GM12864 (cell line): ENCODE measurements around the gene GNA14.

Experiments used
- DNase-seq: peaks from one replicate; pipeline ENCODE4 v3.0.0-alpha.2; 2011; ENCODE audit warnings: low read depth
- H3K4me3 ChIP-seq: 2 replicates; pipeline ENCODE4 v1.5.1; 2011; ENCODE audit warnings: mild to moderate bottlenecking, low read depth, low read length, control low read depth
- CTCF ChIP-seq: IDR thresholded peaks from 2 replicates; pipeline ENCODE4 v1.5.1; 2011; ENCODE audit warnings: low read depth, mild to moderate bottlenecking, moderate library complexity, low read length, control low read depth, inconsistent platforms; ENCODE audit errors: missing control alignments

Gene GNA14

GRCh38 chr9:77677957-77678535 is 29.9 kb upstream of the GNA14 start:
- DNase-seq: no peak
- TF ChIP-seq CTCF: no peak
- H3K4me3 ChIP-seq: no peak overlapping the region

GRCh38 chr9:77677397-77677796 is 29.3 kb upstream of the GNA14 start:
- DNase-seq: no peak
- TF ChIP-seq CTCF: no peak
- no peak overlapping the region for H3K4me3 ChIP-seq

GRCh38 chr9:77673941-77674791 is 26.0 kb upstream of the GNA14 start:
- DNase-seq: no peak
- no peak overlapping the region for H3K4me3 ChIP-seq
- TF ChIP-seq CTCF: no peak

GRCh38 chr9:77672183-77672582 is 24.1 kb upstream of the GNA14 start:
- no peak overlapping the region for H3K4me3 ChIP-seq
- DNase-seq: no peak
- no peak for TF ChIP-seq CTCF

- no peak for DNase-seq
- TF ChIP-seq CTCF: no peak
- H3K4me3 ChIP-seq: no peak overlapping the region
These were observed 19.0 kb upstream of the GNA14 start for GRCh38 chr9:77667151-77667550.

GRCh38 chr9:77663754-77664153 is 15.6 kb upstream of the GNA14 start:
- no peak for DNase-seq
- TF ChIP-seq CTCF: no peak

More at GRCh38 chr9:77663754-77664153, 15.6 kb upstream of the GNA14 start:
- H3K4me3 ChIP-seq: no peak overlapping the region
